K562 (cell line): ENCODE results near the gene PITPNM3. TPM values are rescaled to one million over a fixed set of nuclear protein-coding genes. Genes with fewer than 3 reads are reported as not detected.

Experiments used
- L3MBTL2 ChIP-seq: fragments of 450-650 bp; IDR thresholded peaks from 2 replicates; pipeline ENCODE4 v1.6.1; 2016; ENCODE audit warnings: mild to moderate bottlenecking, moderate library complexity
- polyA plus RNA-seq, 8 experiments: library from polyadenylated mRNA; depleted of rRNA in 4 of 8; stranded (reverse) in 5 of 8; unstranded in 3 of 8; fragments of >200 nt; fragmentation: Nextera tagmentation in 2 of 8; fragmentation: Illumina TruSeq in 1 of 8; extraction: Ambion mirVana in 2 of 8; extraction: Trizol in 1 of 8; gene quantifications; 2 replicates each; pipeline versions ENCODE4 v1.2.1 to v1.2.3, GENCODE V29; 2011 to 2014; ENCODE audit warnings: inconsistent platforms in 1 of 8, missing spikeins in 1 of 8
- total RNA-seq, 7 experiments: library from RNA; depleted of rRNA in 6 of 7; stranded (reverse); fragments of >200 nt in 6 of 7; fragmentation: Illumina TruSeq in 2 of 7; extraction: Trizol in 2 of 7; gene quantifications; 2 replicates each; pipeline versions ENCODE4 v1.2.1 to v1.2.3, GENCODE V29; 2011 to 2021; ENCODE audit warnings: low replicate concordance in 1 of 7
- TF ChIP-seq, protein P1 (sequence below): fragments of 450-650 bp; IDR thresholded peaks from 2 replicates; pipeline ENCODE4 v1.6.1; 2016; ENCODE audit warnings: mild to moderate bottlenecking, moderate library complexity

PITPNM3 gene
- total and polyA plus RNA-seq, 9 of the 15 experiments (the other 6 are each of a cell fraction or from before 2014, with no cell fraction given): 0.14 to 0.38 (median 0.22) TPM; not detected in 2

DNA sequence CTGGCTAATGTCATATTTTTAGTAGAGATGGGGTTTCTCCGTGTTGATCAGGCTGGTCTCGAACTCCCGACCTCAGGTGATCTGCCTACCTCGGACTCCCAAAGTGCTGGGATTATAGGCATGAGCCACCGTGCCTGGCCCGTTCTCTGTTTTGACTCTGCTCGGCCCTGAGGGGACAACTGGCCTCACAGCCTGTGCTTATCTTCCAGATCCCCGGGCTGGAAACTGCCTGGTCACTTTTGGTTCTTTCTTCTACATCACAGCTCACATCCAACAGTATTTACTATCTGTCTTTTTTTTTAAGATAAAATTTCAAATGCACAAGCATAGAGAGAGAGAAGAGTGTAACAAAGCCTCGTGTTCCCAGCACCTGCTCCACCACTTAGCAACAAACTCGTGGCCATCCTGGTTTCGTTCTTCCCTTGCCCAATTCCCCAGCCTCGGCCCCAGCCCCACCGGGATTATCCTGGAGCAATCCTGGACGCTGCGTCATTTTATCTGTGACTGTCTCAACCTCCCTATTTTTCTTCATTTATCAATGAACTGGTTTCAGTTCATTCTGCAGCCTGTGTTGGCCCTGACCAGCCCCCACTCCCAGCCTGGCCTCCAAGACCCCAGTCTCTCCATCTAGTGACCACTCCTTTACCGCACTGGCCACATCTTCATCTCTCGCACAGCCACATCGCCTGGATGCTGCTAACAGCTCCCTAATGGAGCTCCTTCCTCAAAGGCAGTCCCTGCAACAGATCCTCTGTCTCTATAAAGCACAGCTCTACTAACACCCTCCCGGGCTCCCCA, 91.0 kb downstream of the PITPNM3 start (continued):
- TF ChIP-seq, protein P1, sequence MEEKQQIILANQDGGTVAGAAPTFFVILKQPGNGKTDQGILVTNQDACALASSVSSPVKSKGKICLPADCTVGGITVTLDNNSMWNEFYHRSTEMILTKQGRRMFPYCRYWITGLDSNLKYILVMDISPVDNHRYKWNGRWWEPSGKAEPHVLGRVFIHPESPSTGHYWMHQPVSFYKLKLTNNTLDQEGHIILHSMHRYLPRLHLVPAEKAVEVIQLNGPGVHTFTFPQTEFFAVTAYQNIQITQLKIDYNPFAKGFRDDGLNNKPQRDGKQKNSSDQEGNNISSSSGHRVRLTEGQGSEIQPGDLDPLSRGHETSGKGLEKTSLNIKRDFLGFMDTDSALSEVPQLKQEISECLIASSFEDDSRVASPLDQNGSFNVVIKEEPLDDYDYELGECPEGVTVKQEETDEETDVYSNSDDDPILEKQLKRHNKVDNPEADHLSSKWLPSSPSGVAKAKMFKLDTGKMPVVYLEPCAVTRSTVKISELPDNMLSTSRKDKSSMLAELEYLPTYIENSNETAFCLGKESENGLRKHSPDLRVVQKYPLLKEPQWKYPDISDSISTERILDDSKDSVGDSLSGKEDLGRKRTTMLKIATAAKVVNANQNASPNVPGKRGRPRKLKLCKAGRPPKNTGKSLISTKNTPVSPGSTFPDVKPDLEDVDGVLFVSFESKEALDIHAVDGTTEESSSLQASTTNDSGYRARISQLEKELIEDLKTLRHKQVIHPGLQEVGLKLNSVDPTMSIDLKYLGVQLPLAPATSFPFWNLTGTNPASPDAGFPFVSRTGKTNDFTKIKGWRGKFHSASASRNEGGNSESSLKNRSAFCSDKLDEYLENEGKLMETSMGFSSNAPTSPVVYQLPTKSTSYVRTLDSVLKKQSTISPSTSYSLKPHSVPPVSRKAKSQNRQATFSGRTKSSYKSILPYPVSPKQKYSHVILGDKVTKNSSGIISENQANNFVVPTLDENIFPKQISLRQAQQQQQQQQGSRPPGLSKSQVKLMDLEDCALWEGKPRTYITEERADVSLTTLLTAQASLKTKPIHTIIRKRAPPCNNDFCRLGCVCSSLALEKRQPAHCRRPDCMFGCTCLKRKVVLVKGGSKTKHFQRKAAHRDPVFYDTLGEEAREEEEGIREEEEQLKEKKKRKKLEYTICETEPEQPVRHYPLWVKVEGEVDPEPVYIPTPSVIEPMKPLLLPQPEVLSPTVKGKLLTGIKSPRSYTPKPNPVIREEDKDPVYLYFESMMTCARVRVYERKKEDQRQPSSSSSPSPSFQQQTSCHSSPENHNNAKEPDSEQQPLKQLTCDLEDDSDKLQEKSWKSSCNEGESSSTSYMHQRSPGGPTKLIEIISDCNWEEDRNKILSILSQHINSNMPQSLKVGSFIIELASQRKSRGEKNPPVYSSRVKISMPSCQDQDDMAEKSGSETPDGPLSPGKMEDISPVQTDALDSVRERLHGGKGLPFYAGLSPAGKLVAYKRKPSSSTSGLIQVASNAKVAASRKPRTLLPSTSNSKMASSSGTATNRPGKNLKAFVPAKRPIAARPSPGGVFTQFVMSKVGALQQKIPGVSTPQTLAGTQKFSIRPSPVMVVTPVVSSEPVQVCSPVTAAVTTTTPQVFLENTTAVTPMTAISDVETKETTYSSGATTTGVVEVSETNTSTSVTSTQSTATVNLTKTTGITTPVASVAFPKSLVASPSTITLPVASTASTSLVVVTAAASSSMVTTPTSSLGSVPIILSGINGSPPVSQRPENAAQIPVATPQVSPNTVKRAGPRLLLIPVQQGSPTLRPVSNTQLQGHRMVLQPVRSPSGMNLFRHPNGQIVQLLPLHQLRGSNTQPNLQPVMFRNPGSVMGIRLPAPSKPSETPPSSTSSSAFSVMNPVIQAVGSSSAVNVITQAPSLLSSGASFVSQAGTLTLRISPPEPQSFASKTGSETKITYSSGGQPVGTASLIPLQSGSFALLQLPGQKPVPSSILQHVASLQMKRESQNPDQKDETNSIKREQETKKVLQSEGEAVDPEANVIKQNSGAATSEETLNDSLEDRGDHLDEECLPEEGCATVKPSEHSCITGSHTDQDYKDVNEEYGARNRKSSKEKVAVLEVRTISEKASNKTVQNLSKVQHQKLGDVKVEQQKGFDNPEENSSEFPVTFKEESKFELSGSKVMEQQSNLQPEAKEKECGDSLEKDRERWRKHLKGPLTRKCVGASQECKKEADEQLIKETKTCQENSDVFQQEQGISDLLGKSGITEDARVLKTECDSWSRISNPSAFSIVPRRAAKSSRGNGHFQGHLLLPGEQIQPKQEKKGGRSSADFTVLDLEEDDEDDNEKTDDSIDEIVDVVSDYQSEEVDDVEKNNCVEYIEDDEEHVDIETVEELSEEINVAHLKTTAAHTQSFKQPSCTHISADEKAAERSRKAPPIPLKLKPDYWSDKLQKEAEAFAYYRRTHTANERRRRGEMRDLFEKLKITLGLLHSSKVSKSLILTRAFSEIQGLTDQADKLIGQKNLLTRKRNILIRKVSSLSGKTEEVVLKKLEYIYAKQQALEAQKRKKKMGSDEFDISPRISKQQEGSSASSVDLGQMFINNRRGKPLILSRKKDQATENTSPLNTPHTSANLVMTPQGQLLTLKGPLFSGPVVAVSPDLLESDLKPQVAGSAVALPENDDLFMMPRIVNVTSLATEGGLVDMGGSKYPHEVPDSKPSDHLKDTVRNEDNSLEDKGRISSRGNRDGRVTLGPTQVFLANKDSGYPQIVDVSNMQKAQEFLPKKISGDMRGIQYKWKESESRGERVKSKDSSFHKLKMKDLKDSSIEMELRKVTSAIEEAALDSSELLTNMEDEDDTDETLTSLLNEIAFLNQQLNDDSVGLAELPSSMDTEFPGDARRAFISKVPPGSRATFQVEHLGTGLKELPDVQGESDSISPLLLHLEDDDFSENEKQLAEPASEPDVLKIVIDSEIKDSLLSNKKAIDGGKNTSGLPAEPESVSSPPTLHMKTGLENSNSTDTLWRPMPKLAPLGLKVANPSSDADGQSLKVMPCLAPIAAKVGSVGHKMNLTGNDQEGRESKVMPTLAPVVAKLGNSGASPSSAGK: peak; percentile 36; the same call in 1 of the 2 replicates
- TF ChIP-seq L3MBTL2: peak; percentile 40; the same call in 1 of the 2 replicates
